ENCODE measurements around the gene ARHGEF12.

Gene ARHGEF12

GRCh38 chr11:120326845-120327281, 9.3 kb upstream of the ARHGEF12 start:
- TF ChIP-seq CTCF (IDR thresholded peaks at IDR 0.05; ENCODE audit: borderline replicate concordance, control extremely low read depth, extremely low read depth, insufficient read depth, missing control alignments), result no peak
- in situ Hi-C loops (cut with MboI; ENCODE audit: low sequenced_read_pairs, unreplicated experiment), result no loop called here
- no peak for DNase-seq (ENCODE audit: low spot score)

- in situ Hi-C loops (cut with MboI; ENCODE audit: low sequenced_read_pairs, unreplicated experiment), result no loop called here
- no peak for TF ChIP-seq CTCF (IDR thresholded peaks at IDR 0.05; ENCODE audit: borderline replicate concordance, control extremely low read depth, extremely low read depth, insufficient read depth, missing control alignments)
- no peak for DNase-seq (ENCODE audit: low spot score)
Measured at GRCh38 chr11:120327311-120327710, 8.9 kb upstream of the ARHGEF12 start.

GRCh38 chr11:120329556-120329955, 6.7 kb upstream of the ARHGEF12 start:
- TF ChIP-seq CTCF (IDR thresholded peaks at IDR 0.05; ENCODE audit: borderline replicate concordance, control extremely low read depth, extremely low read depth, insufficient read depth, missing control alignments), result no peak
- in situ Hi-C loops (cut with MboI; ENCODE audit: low sequenced_read_pairs, unreplicated experiment), result no loop called here
- no peak for DNase-seq (ENCODE audit: low spot score)

- in situ Hi-C loops (cut with MboI; ENCODE audit: low sequenced_read_pairs, unreplicated experiment), result no loop called here
- no peak for DNase-seq (ENCODE audit: low spot score)
- no peak for TF ChIP-seq CTCF (IDR thresholded peaks at IDR 0.05; ENCODE audit: borderline replicate concordance, control extremely low read depth, extremely low read depth, insufficient read depth, missing control alignments)
Measured at GRCh38 chr11:120330045-120330444, 6.2 kb upstream of the ARHGEF12 start.

GRCh38 chr11:120331301-120331996, 4.8 kb upstream of the ARHGEF12 start:
- in situ Hi-C loops (cut with MboI; ENCODE audit: low sequenced_read_pairs, unreplicated experiment), result no loop called here
- TF ChIP-seq CTCF (IDR thresholded peaks at IDR 0.05; ENCODE audit: borderline replicate concordance, control extremely low read depth, extremely low read depth, insufficient read depth, missing control alignments), result no peak
- DNase-seq (ENCODE audit: low spot score), result no peak

- TF ChIP-seq CTCF (IDR thresholded peaks at IDR 0.05; ENCODE audit: borderline replicate concordance, control extremely low read depth, extremely low read depth, insufficient read depth, missing control alignments), result no peak
- no peak for DNase-seq (ENCODE audit: low spot score)
- in situ Hi-C loops (cut with MboI; ENCODE audit: low sequenced_read_pairs, unreplicated experiment), result no loop called here
Measured at GRCh38 chr11:120332822-120333716, 3.1 kb upstream of the ARHGEF12 start.

All from GM13976 (cell line).